BJ (cell line): ENCODE results near the gene DNAH14. TPM values are rescaled to one million over a fixed set of nuclear protein-coding genes. Genes with fewer than 3 reads are reported as not detected.

Experiments used
- CTCF ChIA-PET: fragments of 350-600 bp; formaldehyde crosslinking; extraction: SDS; loops from one replicate; lab custom pipeline; 2021; ENCODE audit warnings: antibody characterized with exemption, inconsistent platforms; lab: Yijun Ruan, JAX
- POLR2A ChIA-PET: fragments of 300-600 bp; sonication (Branson Sonifier 250); formaldehyde crosslinking; extraction: SDS; loops from one replicate; lab custom pipeline; 2021; ENCODE audit warnings: antibody characterized with exemption; lab: Charles Lee
- DNase-seq: peaks from one replicate; pipeline ENCODE4 v3.0.0-alpha.2; 2011; ENCODE audit warnings: low read depth
- H3K27me3 ChIP-seq: 2 replicates; pipeline ENCODE4 v1.6.0; 2011; ENCODE audit warnings: low read length; ENCODE audit not compliant: control insufficient read depth, insufficient read depth
- H3K36me3 ChIP-seq: 2 replicates; pipeline ENCODE4 v1.5.1; 2011; ENCODE audit warnings: low read length; ENCODE audit not compliant: control insufficient read depth, insufficient read depth
- H3K4me3 ChIP-seq: 2 replicates; pipeline ENCODE4 v1.5.1; 2011; ENCODE audit warnings: low read depth, mild to moderate bottlenecking, control low read depth, low read length
- polyA plus RNA-seq: library from polyadenylated mRNA; depleted of rRNA; stranded (reverse); fragments of >200 nt; gene quantifications from 2 replicates; pipeline ENCODE4 v1.2.3, GENCODE V29; 2011
- TF ChIP-seq, protein P1 (sequence below): IDR thresholded peaks from 2 replicates; pipeline ENCODE4 v1.5.1; 2011; ENCODE audit warnings: low read depth, mild to moderate bottlenecking, control low read depth, inconsistent platforms, low read length, moderate library complexity; ENCODE audit not compliant: insufficient read depth

The DNAH14 gene
- polyA plus RNA-seq, 1 experiment: 1.6 TPM

DNA sequence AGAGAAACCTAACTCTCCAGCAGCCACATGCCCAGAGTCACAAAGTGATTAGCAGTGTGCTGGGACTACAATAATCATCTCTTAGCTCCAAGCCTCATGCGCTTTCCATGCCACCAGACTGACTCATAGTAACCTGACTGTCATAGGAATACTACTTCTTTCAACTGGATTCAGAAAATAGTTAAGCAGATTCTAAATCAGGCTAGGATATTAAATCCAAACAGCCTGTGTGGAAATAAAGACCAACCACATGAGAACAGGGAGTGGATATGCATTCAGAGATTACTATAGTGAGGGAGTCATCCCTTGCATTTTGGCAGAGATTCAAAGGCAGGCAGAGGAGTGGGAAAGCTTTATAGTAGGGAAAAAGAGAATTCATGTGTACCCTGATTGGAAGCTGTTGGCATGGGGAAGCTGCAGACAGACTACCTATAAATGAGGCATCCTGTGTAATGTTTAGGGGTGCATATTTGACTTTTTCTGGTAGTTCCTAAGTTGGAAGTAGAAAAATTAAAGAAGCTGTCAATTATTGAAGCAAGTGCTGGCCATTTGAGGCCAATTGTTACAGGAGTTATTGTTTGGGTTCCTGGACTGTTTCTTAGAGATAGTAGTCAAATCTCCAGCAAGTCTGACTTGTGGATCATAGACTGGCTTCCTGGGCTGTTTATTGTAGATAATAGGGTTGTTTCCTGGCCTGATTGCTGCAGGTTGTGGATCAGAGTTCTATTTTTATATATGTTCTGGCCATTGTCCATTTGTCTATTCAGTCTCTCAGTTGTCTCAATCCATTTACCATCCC is 31.7 kb upstream of the DNAH14 start:
- Histone ChIP-seq H3K27me3 (0 out of 2 replicates have a peak, but pooled peaks cover 3% of the 10 kb centered on the region), H3K36me3 (no peaks in the 10 kb centered on the region), H3K4me3 (no peak overlapping the region)
- ChIA-PET CTCF (no interaction called here), POLR2A (interaction anchor here (0.6 kb wide), 1 partner anchor 24 kb away, joined by 4 read pairs; no protein-coding TSS in a partner anchor)
- DNase-seq: no peak
- TF ChIP-seq, protein P1, sequence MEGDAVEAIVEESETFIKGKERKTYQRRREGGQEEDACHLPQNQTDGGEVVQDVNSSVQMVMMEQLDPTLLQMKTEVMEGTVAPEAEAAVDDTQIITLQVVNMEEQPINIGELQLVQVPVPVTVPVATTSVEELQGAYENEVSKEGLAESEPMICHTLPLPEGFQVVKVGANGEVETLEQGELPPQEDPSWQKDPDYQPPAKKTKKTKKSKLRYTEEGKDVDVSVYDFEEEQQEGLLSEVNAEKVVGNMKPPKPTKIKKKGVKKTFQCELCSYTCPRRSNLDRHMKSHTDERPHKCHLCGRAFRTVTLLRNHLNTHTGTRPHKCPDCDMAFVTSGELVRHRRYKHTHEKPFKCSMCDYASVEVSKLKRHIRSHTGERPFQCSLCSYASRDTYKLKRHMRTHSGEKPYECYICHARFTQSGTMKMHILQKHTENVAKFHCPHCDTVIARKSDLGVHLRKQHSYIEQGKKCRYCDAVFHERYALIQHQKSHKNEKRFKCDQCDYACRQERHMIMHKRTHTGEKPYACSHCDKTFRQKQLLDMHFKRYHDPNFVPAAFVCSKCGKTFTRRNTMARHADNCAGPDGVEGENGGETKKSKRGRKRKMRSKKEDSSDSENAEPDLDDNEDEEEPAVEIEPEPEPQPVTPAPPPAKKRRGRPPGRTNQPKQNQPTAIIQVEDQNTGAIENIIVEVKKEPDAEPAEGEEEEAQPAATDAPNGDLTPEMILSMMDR: no peak

DNA sequence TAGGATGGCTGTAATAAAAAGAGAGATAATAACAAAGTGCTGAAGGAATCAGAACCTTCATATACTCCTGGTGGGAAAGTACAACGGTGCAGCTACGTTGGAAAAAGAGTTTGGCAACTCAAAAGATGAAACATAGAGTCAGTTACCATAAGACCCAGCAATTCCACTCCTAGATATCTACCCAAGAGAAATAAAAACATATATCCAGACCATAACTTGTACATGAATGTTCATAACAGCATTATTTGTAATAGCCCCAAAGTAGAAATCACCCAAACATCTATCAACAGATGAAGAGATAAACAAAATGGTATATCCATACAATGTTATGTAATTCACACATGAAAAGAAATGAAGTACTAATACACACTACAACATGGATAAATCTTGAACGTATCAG is 30.5 kb upstream of the DNAH14 start:
- ChIA-PET POLR2A (no interaction called here), CTCF (no interaction called here)
- Histone ChIP-seq H3K36me3 (no peaks in the 10 kb centered on the region), H3K4me3 (no peak overlapping the region), H3K27me3 (0 out of 2 replicates have a peak, but pooled peaks cover 3% of the 10 kb centered on the region)
- TF ChIP-seq, protein P1: no peak
- DNase-seq: no peak

DNA sequence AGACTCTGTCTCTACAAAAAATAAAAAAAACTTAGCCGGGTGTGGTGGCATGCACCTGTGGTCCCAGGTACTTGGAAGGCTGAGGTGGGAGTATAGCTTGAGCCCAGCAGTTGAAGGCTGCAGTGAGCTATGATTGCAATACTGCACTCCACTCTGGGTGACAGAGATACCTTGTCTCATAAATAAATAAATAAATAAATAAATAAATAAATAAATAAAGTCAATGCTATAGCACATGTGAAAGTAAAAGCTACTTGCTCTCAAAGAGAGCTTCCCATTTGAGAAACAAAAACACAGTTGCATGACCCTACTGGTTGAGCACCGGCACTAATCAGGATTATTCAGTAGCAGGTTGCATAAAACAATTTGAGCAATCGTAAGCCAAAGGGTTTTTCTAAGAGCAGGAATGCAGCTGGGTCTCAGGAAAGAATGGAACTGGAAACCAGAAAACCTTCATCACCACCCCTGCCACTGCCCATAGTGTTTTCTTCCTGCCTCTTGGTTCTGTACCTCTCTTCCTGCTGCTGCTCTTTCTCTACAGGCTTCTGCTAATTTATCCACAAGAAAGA is 29.3 kb upstream of the DNAH14 start:
- ChIA-PET CTCF (no interaction called here), POLR2A (no interaction called here)
- H3K36me3 ChIP-seq: no peaks in the 10 kb centered on the region
- no peak overlapping the region for H3K4me3 ChIP-seq
- TF ChIP-seq, protein P1: no peak
- H3K27me3 ChIP-seq: 0 out of 2 replicates have a peak, but pooled peaks cover 3% of the 10 kb centered on the region
- DNase-seq: no peak

DNA sequence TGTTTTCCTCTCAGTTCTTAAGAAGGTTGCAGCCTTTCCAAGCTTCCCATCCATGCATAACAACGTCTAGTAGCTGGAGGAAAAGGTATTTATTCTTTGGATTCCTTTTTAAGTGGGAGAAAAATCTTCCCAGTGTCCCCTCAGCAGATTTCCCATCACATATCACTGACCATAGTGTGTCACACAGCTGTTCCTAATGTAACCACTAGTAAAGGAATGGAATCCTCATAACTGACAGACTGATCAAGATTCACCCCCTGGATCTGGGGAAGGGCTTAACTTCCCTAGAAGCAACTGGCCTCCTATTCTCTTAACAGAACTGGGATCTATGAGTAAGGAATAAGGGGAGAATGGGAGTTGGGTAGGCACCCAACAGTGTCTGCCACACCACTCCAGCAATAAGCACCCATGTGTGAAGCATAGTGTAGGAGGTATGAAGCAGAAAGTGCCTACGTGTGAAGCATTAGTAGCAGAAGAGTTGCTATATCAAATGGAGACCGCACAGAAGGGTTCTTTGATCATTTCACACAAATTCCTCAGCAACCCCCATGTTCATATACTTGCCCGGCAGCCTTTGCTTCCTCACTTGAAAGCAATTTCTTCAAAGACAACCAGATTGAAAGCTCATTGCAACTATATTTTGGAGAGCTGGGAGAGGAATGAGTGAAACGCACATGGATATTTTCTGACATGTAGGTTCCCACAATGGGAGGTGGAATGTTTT is 28.2 kb upstream of the DNAH14 start:
- no peaks in the 10 kb centered on the region for H3K27me3 ChIP-seq
- ChIA-PET CTCF (interaction anchor here (1.4 kb wide), 1 partner anchor 23 kb away, joined by 3 read pairs; no protein-coding TSS in a partner anchor), POLR2A (no interaction called here)
- no peak for DNase-seq
- TF ChIP-seq, protein P1: no peak
- H3K36me3 ChIP-seq: no peaks in the 10 kb centered on the region
- no peak overlapping the region for H3K4me3 ChIP-seq

DNA sequence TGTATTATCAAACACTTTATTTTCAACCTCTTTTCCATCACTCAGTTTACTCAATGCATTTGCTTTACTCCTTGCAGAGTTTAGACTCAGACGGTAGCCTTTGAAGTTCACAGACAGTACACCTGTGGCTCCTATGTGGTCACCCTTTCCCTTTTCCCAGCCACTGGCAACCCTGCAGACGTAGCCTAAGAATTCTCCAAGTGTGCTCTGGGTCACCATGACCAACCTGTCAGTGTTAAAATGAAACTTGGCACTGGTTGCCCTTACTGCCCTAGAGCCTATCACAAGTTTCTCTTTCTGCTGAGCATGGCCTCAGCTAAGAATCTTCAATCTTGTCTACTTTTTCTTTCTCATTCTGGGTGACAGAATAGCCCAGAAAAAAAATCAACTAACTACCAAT is 25.5 kb upstream of the DNAH14 start:
- TF ChIP-seq, protein P1: no peak
- DNase-seq: no peak
- ChIA-PET CTCF (no interaction called here), POLR2A (no interaction called here)
- Histone ChIP-seq H3K36me3 (no peaks in the 10 kb centered on the region), H3K4me3 (no peak overlapping the region), H3K27me3 (0 out of 2 replicates have a peak, but pooled peaks cover 1% of the 10 kb centered on the region)
